ENCODE results near the gene SCFD2. TPM values are rescaled to one million over a fixed set of nuclear protein-coding genes. Genes with fewer than 3 reads are reported as not detected.

The SCFD2 gene
- total and polyA plus RNA-seq, 2 of the 8 experiments (the other 6 are each of a cell fraction or from before 2014, with no cell fraction given) = 6.2 to 10.2 TPM

- TF ChIP-seq EP300 (IDR thresholded peaks at IDR 0.05; ENCODE audit: borderline replicate concordance in 1 of 2, low read depth in 2 of 2, low read length in 2 of 2) (no peak), BRCA1 (IDR thresholded peaks at IDR 0.05; ENCODE audit: low read depth, low read length) (no peak), PHF8 (conservative IDR thresholded peaks at IDR 0.05; ENCODE audit: low read depth, low read length) (no peak), POLR2AphosphoS5 (IDR thresholded peaks at IDR 0.05; ENCODE audit: low read depth, low read length) (no peak)
Measured at GRCh38 chr4:53123819-53124218, 242.0 kb downstream of the SCFD2 start (continued).

All from H1 (cell line).